ENCODE data around the gene EIF6.

DNA sequence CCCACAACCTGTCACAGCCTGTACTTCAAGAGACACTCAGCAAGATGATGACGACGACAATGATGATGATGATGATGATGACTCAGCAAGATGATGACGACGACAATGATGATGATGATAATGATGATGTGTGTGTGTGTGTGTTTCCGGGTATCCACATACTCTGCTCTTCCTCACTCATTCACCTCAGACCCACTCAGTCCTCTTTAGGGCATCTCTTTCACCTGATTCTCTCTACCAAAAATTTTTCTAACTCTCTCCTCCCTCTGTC, 1.2 kb upstream of the EIF6 start:
- no peak for TF ChIP-seq POLR2A (IDR thresholded peaks at IDR 0.05)
- TF ChIP-seq, protein P1, sequence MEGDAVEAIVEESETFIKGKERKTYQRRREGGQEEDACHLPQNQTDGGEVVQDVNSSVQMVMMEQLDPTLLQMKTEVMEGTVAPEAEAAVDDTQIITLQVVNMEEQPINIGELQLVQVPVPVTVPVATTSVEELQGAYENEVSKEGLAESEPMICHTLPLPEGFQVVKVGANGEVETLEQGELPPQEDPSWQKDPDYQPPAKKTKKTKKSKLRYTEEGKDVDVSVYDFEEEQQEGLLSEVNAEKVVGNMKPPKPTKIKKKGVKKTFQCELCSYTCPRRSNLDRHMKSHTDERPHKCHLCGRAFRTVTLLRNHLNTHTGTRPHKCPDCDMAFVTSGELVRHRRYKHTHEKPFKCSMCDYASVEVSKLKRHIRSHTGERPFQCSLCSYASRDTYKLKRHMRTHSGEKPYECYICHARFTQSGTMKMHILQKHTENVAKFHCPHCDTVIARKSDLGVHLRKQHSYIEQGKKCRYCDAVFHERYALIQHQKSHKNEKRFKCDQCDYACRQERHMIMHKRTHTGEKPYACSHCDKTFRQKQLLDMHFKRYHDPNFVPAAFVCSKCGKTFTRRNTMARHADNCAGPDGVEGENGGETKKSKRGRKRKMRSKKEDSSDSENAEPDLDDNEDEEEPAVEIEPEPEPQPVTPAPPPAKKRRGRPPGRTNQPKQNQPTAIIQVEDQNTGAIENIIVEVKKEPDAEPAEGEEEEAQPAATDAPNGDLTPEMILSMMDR (IDR thresholded peaks at IDR 0.05 in 4 of 5, conservative IDR thresholded peaks at IDR 0.05 in 1 of 5): no peak
